Uterus (tissue), 4 donors: Measurements from ENCODE around the gene RPL18. TPM values are rescaled to one million over a fixed set of nuclear protein-coding genes. Genes with fewer than 3 reads are reported as not detected.

Experiments used
- DNase-seq, 2 donors: peaks; one replicate each; pipeline ENCODE4 v3.0.0-alpha.2; 2019 to 2020
- H3K27ac ChIP-seq, 2 donors: fragments of 200-600 bp; sonication (generic); 1 replicate in 1 of 2; 2 replicates in 1 of 2; pipeline ENCODE4 v1.5.1; 2016 to 2018
- H3K27me3 ChIP-seq, 2 donors: fragments of 200-600 bp; sonication (generic); one replicate each; pipeline ENCODE4 v1.5.1; 2018 to 2019; ENCODE audit warnings: control low read depth in 1 of 2
- H3K36me3 ChIP-seq, 2 donors: fragments of 200-600 bp; sonication (generic); one replicate each; pipeline ENCODE4 v1.5.1; 2019; ENCODE audit warnings: control low read depth in 1 of 2
- H3K4me1 ChIP-seq, 2 donors: fragments of 200-600 bp; sonication (generic); one replicate each; pipeline ENCODE4 v1.5.1; 2018 to 2019; ENCODE audit warnings: control low read depth in 1 of 2
- H3K4me3 ChIP-seq, 2 donors: fragments of 200-600 bp; sonication (generic); 1 replicate in 1 of 2; 2 replicates in 1 of 2; pipeline ENCODE4 v1.5.1; 2018 to 2019; ENCODE audit warnings: mild to moderate bottlenecking in 1 of 2
- H3K9me3 ChIP-seq, 2 donors: fragments of 200-600 bp; sonication (generic); one replicate each; pipeline ENCODE4 v1.5.1; 2019; ENCODE audit warnings: control low read depth in 1 of 2
- POLR2A ChIP-seq, 2 donors: fragments of 450-650 bp; IDR thresholded peaks; one replicate each; pipeline ENCODE4 v1.6.1; 2016; ENCODE audit warnings: antibody characterized with exemption in 2 of 2, mild to moderate bottlenecking in 1 of 2, moderate library complexity in 1 of 2
- intact Hi-C: fragments of 100-400 bp; cut with DNase I; formaldehyde crosslinking; loops from one replicate; pipeline ENCODE4 v1.15.1; 2023; ENCODE audit warnings: low total_unique reads
- total RNA-seq, 4 donors: library from RNA; depleted of rRNA in 3 of 4; stranded (reverse); fragments of >200 nt in 3 of 4; gene quantifications; one replicate each; pipeline versions ENCODE4 v1.1.0 to v1.2.4, GENCODE V29; 2014 to 2023
- TF ChIP-seq, protein P1 (sequence below), 4 experiments: fragments of 200-600 bp in 2 of 4; fragments of 450-650 bp in 2 of 4; sonication (generic) in 2 of 4; IDR thresholded peaks; one replicate each; pipeline ENCODE4 v1.5.1; 2016 to 2019; ENCODE audit warnings: antibody characterized with exemption in 4 of 4, mild to moderate bottlenecking in 2 of 4, moderate library complexity in 1 of 4
- donor health status: DM: yes; HTN: yes; CAD: no.

The RPL18 gene
- total RNA-seq, 4 donors from 2014 or later = 1,515 to 5,795 (median 3,195) TPM

DNA sequence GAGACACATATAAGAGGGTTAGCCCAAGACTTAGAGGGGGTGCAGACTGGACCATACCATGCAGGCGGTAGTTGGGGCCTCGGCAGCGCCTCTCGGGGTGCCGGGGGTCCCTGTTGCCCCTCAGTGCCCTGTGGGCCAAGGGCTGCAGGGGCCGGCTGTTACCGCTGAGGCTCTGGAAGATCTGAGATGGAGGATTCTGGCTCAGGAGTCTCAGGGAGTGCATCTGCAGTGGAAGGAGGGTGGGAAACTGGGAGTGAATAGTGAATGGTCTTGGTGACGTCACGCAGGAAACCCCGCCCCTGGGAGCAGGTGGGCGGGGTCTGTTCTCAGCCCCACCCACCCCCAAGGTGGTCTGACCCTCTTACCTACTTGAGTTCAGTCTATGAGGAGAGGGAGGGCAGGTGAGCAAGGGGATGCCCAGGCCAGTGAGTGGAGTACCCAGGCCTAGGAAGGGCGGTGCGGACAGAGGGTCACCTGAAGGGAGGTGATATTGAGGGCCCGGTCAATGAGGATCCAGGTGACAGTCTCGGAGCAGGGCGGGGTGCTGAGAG is 19.9 kb upstream of the RPL18 start:
- intact Hi-C loops = no loop called here
- Histone ChIP-seq H3K4me3 (no peak overlapping the region), H3K27me3 (no peaks in the 10 kb centered on the region), H3K9me3 (no peaks in the 10 kb centered on the region), H3K4me1 (peaks cover 2 to 11% of the 10 kb centered on the region in 2 donors), H3K27ac (peak overlapping the region; percentile 96 to 99), H3K36me3 (no peaks in the 10 kb centered on the region)
- TF ChIP-seq, protein P1, sequence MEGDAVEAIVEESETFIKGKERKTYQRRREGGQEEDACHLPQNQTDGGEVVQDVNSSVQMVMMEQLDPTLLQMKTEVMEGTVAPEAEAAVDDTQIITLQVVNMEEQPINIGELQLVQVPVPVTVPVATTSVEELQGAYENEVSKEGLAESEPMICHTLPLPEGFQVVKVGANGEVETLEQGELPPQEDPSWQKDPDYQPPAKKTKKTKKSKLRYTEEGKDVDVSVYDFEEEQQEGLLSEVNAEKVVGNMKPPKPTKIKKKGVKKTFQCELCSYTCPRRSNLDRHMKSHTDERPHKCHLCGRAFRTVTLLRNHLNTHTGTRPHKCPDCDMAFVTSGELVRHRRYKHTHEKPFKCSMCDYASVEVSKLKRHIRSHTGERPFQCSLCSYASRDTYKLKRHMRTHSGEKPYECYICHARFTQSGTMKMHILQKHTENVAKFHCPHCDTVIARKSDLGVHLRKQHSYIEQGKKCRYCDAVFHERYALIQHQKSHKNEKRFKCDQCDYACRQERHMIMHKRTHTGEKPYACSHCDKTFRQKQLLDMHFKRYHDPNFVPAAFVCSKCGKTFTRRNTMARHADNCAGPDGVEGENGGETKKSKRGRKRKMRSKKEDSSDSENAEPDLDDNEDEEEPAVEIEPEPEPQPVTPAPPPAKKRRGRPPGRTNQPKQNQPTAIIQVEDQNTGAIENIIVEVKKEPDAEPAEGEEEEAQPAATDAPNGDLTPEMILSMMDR (IDR thresholded peaks at IDR 0.05) = no peak
- TF ChIP-seq POLR2A (IDR thresholded peaks at IDR 0.05) = no peak
- DNase-seq = peak; percentile 55 to 60

DNA sequence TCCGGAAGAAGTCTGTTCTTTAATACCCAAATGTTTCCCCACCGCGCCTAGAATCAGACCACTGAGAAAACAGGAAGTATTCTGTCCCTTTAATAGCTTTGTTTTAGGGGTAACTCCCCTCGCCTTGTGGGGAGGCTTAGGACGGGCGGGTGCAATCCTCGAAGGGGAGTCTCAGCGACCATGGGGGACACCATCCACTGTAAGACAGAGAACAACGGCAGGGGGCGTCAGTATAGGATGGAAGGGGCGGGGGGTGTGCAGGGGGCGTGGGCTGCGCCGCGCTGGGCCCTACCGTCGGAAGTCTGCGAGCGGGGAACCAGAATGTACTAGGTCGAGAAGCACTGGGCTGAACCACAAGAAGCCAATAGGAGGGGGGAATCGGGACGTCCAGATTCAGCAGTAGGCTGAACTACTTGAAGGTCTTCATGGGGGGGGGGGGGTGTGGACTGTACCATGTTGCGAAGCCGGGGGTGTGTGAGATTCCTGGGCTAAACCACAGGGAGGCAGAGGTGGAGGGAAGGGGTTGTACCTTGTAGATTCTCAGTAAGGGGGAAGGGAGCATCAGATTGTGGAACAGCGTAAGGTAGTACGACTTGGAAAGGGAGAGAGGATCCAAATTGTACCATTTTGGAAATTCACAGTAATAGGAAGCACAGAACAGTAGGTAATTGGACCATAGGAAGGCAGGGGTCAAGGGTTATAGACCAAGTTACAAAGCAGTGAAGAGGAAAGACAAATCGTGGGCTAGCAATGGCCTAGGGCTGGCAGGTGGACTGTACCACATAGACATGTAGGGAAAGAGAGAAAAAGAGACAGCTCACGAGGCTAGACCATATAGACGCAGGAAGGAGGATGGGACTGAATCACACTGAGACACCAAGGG is 19.2 kb upstream of the RPL18 start:
- no peaks in the 10 kb centered on the region for H3K27me3 ChIP-seq
- H3K27ac ChIP-seq = peak overlapping the region; percentile 96 to 99
- DNase-seq = peak; percentile 85 to 92
- intact Hi-C loops = no loop called here
- TF ChIP-seq, protein P1 (IDR thresholded peaks at IDR 0.05) = no peak
- peak in 1 of 2 donors; percentile 47 for TF ChIP-seq POLR2A (IDR thresholded peaks at IDR 0.05)
- H3K36me3 ChIP-seq = no peaks in the 10 kb centered on the region
- H3K9me3 ChIP-seq = no peaks in the 10 kb centered on the region
- peaks cover 5 to 18% of the 10 kb centered on the region in 2 donors for H3K4me1 ChIP-seq
- H3K4me3 ChIP-seq = peak overlapping the region; percentile 49 to 54

DNA sequence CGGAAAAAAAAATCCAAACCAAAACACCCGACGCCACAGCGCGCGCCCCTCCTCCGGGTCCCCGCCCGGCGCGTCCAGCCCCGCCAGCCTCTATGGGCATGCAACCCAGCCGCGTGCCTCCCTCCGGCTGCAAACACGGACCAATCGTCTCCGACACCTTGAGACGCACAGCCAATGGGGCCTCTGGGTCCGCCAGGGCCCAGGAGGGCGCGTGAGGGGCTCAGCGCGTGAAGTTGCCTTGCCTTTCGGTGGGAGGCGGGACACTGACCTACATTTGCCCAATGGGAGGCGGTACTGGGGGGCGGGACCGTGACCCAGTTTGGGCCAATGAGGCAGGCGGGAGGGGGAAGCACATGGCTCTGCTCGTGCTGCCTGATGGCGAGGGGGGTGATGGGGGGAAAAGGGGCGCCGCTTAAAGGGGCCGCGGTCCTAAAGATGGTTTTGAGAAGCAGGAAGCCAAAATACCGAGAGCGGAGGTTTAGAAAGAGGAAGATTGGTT is 18.5 kb upstream of the RPL18 start:
- Histone ChIP-seq H3K4me1 (peaks cover 5 to 18% of the 10 kb centered on the region in 2 donors), H3K36me3 (no peaks in the 10 kb centered on the region), H3K9me3 (no peaks in the 10 kb centered on the region), H3K4me3 (peak overlapping the region; percentile 49 to 54), H3K27me3 (no peaks in the 10 kb centered on the region), H3K27ac (peak overlapping the region; percentile 96 to 99)
- intact Hi-C loops = no loop called here
- TF ChIP-seq, protein P1 (IDR thresholded peaks at IDR 0.05) = peak in 1 of 4 experiments; percentile 11
- peak; percentile 18 to 63 for TF ChIP-seq POLR2A (IDR thresholded peaks at IDR 0.05)
- peak; percentile 100 for DNase-seq

DNA sequence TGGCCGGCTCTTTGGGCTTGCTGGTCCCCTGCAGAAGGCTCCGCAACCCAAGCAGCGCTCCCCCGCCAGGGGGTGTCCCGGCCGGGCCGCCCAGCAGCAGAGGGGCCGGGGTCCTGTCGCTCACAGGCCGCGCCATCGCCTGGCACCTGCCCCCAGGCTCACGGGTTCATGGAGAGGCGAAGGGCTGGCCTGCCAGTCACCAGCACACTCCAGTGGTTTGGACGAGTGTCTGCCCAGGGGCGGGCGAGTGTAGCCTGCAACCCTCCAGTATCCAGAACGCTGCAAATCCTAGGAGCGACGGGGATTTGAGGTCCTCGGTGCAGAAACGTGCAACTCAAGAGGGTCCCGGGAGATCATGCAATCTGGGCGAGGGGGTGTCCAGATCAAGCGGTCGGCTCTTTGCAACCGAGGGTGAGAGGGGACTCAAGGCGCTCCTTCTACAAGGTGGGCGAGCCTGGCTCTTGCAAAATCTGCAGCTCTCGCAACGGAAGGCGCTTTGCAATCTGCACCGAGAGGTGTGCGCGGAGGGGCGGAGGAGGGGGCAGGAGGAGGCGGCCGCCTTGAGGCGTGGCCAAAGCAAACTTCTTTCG is 18.0 kb upstream of the RPL18 start, which contains the start of gene DBP:
DBP (minus strand) TSS at position 521 of the 590 bp plus-strand sequence; CDS start at position 136, 385 bp downstream.
- Histone ChIP-seq H3K27ac (peak within 1 kb of the TSS; percentile 96 to 99), H3K27me3 (no peaks in the 10 kb centered on the region), H3K9me3 (no peaks in the 10 kb centered on the region), H3K4me1 (peaks cover 5 to 18% of the 10 kb centered on the region in 2 donors), H3K4me3 (peak within 1 kb of the TSS; percentile 49 to 54), H3K36me3 (no peaks in the 10 kb centered on the region)
- no peak for DNase-seq
- intact Hi-C loops = no loop called here
- TF ChIP-seq POLR2A (IDR thresholded peaks at IDR 0.05) = peak in 1 of 2 donors; percentile 42
- TF ChIP-seq, protein P1 (IDR thresholded peaks at IDR 0.05) = peak in 1 of 4 experiments; percentile 15
